Kidney (tissue), 22 donors: Measurements from ENCODE around the gene LYRM7. TPM values are rescaled to one million over a fixed set of nuclear protein-coding genes. Genes with fewer than 3 reads are reported as not detected.
"Not testable (repeated sequence)": the region's sequence is repeated elsewhere in the genome, so short reads cannot be mapped to it uniquely, and the experiment has no call there.

ENCODE experiments used
- DNase-seq, 5 donors: peaks; one replicate each; pipeline ENCODE4 v3.0.0-alpha.2; 2013 to 2020
- FAIRE-seq: peaks from 2 replicates; lab custom pipeline; 2012; peaks lifted over from hg19 to GRCh38; lab: Jason Lieb, UNC
- H3K27ac ChIP-seq, 2 donors: one replicate each; pipeline ENCODE4 v1.7.0; 2013; ENCODE audit warnings: low read depth in 2 of 2, low read length in 2 of 2, inconsistent platforms in 1 of 2
- H3K27me3 ChIP-seq: one replicate; pipeline ENCODE4 v1.7.1; 2013; ENCODE audit warnings: low read length, inconsistent platforms; ENCODE audit not compliant: control insufficient read depth, insufficient read depth
- H3K36me3 ChIP-seq, 3 donors: one replicate each; pipeline versions ENCODE4 v1.7.0 to v1.7.1; 2013; ENCODE audit warnings: low read length in 3 of 3, control low read depth in 1 of 3, inconsistent platforms in 1 of 3; ENCODE audit not compliant: insufficient read depth in 3 of 3, control insufficient read depth in 2 of 3
- H3K4me1 ChIP-seq, 3 donors: one replicate each; pipeline versions ENCODE4 v1.7.0 to v1.7.1; 2013; ENCODE audit warnings: low read length in 3 of 3, inconsistent platforms in 1 of 3, low read depth in 1 of 3; ENCODE audit not compliant: control insufficient read depth in 2 of 3, insufficient read depth in 2 of 3
- H3K4me3 ChIP-seq, 3 donors: one replicate each; pipeline versions ENCODE4 v1.7.0 to v1.8.1; 2013; ENCODE audit warnings: low read length in 3 of 3, control low read depth in 1 of 3, inconsistent platforms in 1 of 3
- H3K9ac ChIP-seq, 3 donors: one replicate each; pipeline versions ENCODE4 v1.7.0 to v1.7.1; 2013; ENCODE audit warnings: low read length in 3 of 3, control low read depth in 1 of 3, inconsistent platforms in 1 of 3
- H3K9me3 ChIP-seq, 3 donors: one replicate each; pipeline versions ENCODE4 v1.7.0 to v1.7.1; 2013; ENCODE audit warnings: low read length in 3 of 3, control low read depth in 1 of 3, inconsistent platforms in 1 of 3; ENCODE audit not compliant: control insufficient read depth in 2 of 3, insufficient read depth in 1 of 3
- CTCF ChIP-seq: IDR thresholded peaks from 3 replicates; pipeline ENCODE4 v1.5.1; 2012; ENCODE audit warnings: mild to moderate bottlenecking, moderate library complexity, borderline replicate concordance; ENCODE audit not compliant: insufficient read depth; ENCODE audit errors: extremely low read depth
- intact Hi-C: fragments of 100-400 bp; cut with DNase I; formaldehyde crosslinking; loops from one replicate; pipeline ENCODE4 v1.11.1; 2022
- long read RNA-seq, 10 donors: library from polyadenylated mRNA in 1 of 10; unstranded in 1 of 10; transcript quantifications; one replicate each; pipeline ENCODE4 v2.0.0 and lab custom pipeline, GENCODE V29; 2021 to 2026
- polyA plus RNA-seq: library from polyadenylated mRNA; stranded (reverse); fragments of 350-450 nt; fragmentation: Illumina TruSeq; extraction: RNeasy Lipid Tissue Mini Kit (QIAGEN cat#74804); gene quantifications from one replicate; pipeline ENCODE4 v1.2.3, GENCODE V29; 2014; ENCODE audit warnings: low read depth, low replicate concordance; ENCODE audit not compliant: insufficient read depth
- total RNA-seq: library from RNA; stranded (reverse); fragmentation: NEBNext Ultra II Directional; extraction: Animal tissue kit (Norgen Biotek cat#: 25700); gene quantifications from one replicate; pipeline ENCODE4 v1.2.1, GENCODE V29; 2021
- donor health status: control.
- donor health status: control.
- donor health status: control.
- donor health status: control.
- donor health status: control.
- donor health status: DM: yes; HTN: yes; CAD: no.
- donor health status: Normal renal cell carcinoma (clear cell type).

Gene LYRM7
- total RNA-seq (7.2 TPM), polyA plus RNA-seq (5.4 TPM)
- long read RNA-seq, donor 1, full-length matches to known transcripts: 2 of 2 reads
- long read RNA-seq, donor 1, partial matches to known transcripts: 0 of 2 reads
- long read RNA-seq, donor 1, other reads (novel, unspliced or antisense): 0 of 2 reads
- long read RNA-seq, donor 2, full-length matches to known transcripts: 6 of 11 reads
- long read RNA-seq, donor 2, partial matches to known transcripts: 5 of 11 reads
- long read RNA-seq, donor 2, other reads (novel, unspliced or antisense): 0 of 11 reads
- long read RNA-seq, donor 3, full-length matches to known transcripts: 4 of 4 reads
- long read RNA-seq, donor 3, partial matches to known transcripts: 0 of 4 reads
- long read RNA-seq, donor 3, other reads (novel, unspliced or antisense): 0 of 4 reads
- long read RNA-seq, donor 4, full-length matches to known transcripts: 6 of 6 reads
- long read RNA-seq, donor 4, partial matches to known transcripts: 0 of 6 reads
- long read RNA-seq, donor 4, other reads (novel, unspliced or antisense): 0 of 6 reads
- long read RNA-seq, donor 5, full-length matches to known transcripts: 2 of 2 reads
- long read RNA-seq, donor 5, partial matches to known transcripts: 0 of 2 reads
- long read RNA-seq, donor 5, other reads (novel, unspliced or antisense): 0 of 2 reads
- long read RNA-seq, donor 6, full-length matches to known transcripts: 7 of 7 reads
- long read RNA-seq, donor 6, partial matches to known transcripts: 0 of 7 reads
- long read RNA-seq, donor 6, other reads (novel, unspliced or antisense): 0 of 7 reads
- long read RNA-seq, donor 7, full-length matches to known transcripts: 6 of 11 reads
- long read RNA-seq, donor 7, partial matches to known transcripts: 0 of 11 reads
- long read RNA-seq, donor 7, other reads (novel, unspliced or antisense): 5 of 11 reads
- long read RNA-seq, donor 8, full-length matches to known transcripts: 2 of 2 reads
- long read RNA-seq, donor 8, partial matches to known transcripts: 0 of 2 reads
- long read RNA-seq, donor 8, other reads (novel, unspliced or antisense): 0 of 2 reads
- long read RNA-seq, donor 9, full-length matches to known transcripts: 3 of 3 reads
- long read RNA-seq, donor 9, partial matches to known transcripts: 0 of 3 reads
- long read RNA-seq, donor 9, other reads (novel, unspliced or antisense): 0 of 3 reads
- long read RNA-seq, donor 10, full-length matches to known transcripts: 4 of 4 reads
- long read RNA-seq, donor 10, partial matches to known transcripts: 0 of 4 reads
- long read RNA-seq, donor 10, other reads (novel, unspliced or antisense): 0 of 4 reads

- Histone ChIP-seq H3K27ac (peak within 1 kb of the TSS; percentile 57 to 73), H3K9ac (peak within 1 kb of the TSS; percentile 79 to 84 (median 80)), H3K36me3 (no peaks in the 10 kb centered on the region), H3K4me3 (peak within 1 kb of the TSS; percentile 80 to 92 (median 87)), H3K4me1 (peaks cover 0 to 11% (median 6%) of the 10 kb centered on the region in 3 donors), H3K9me3 (no peaks in the 10 kb centered on the region), H3K27me3 (no peaks in the 10 kb centered on the region)
- intact Hi-C loops: no loop called here
- DNase-seq (peak; percentile 98 to 100 (median 99)), FAIRE-seq (peak; percentile 98)
- TF ChIP-seq CTCF: no peak
Measured at GRCh38 chr5:131170540-131171275, at the start of gene LYRM7. Gene LYRM7 (plus strand): TSS chr5:131170944. CDS start chr5:131171021, 77 bp downstream.

GRCh38 chr5:131127244-131127643 is 43.5 kb upstream of the LYRM7 start:
- H3K27me3 ChIP-seq, H3K4me1 ChIP-seq, H3K4me3 ChIP-seq, H3K36me3 ChIP-seq, FAIRE-seq, intact Hi-C loops, DNase-seq, H3K9me3 ChIP-seq, H3K27ac ChIP-seq, H3K9ac ChIP-seq: not testable (repeated sequence)

- no peak overlapping the region for H3K9ac ChIP-seq
- intact Hi-C loops: no loop called here
- no peaks in the 10 kb centered on the region for H3K4me1 ChIP-seq
- H3K36me3 ChIP-seq: no peaks in the 10 kb centered on the region
- FAIRE-seq (no peak), DNase-seq (no peak)
- no peaks in the 10 kb centered on the region for H3K9me3 ChIP-seq
- H3K4me3 ChIP-seq: no peak overlapping the region
- H3K27me3 ChIP-seq: no peaks in the 10 kb centered on the region
- H3K27ac ChIP-seq: no peak overlapping the region
- no peak for TF ChIP-seq CTCF
Measured at GRCh38 chr5:131129306-131129705, 41.4 kb upstream of the LYRM7 start.

GRCh38 chr5:131133091-131133490 is 37.7 kb upstream of the LYRM7 start:
- H3K9ac ChIP-seq, H3K9me3 ChIP-seq, H3K27ac ChIP-seq, H3K4me3 ChIP-seq, FAIRE-seq, H3K27me3 ChIP-seq, intact Hi-C loops, H3K4me1 ChIP-seq, DNase-seq, H3K36me3 ChIP-seq: not testable (repeated sequence)

- intact Hi-C loops, H3K4me1 ChIP-seq, H3K36me3 ChIP-seq, DNase-seq, FAIRE-seq, H3K9ac ChIP-seq, H3K4me3 ChIP-seq, H3K9me3 ChIP-seq, H3K27me3 ChIP-seq, H3K27ac ChIP-seq: not testable (repeated sequence)
Measured at GRCh38 chr5:131138406-131138805, 32.3 kb upstream of the LYRM7 start.
